ENCODE measurements around the gene TCF7L2.

The TCF7L2 gene

GRCh38 chr10:112949875-112950507 lies at the start of gene TCF7L2:
Gene TCF7L2, plus strand, starts transcription at chr10:112950247. Its CDS starts 510 bp downstream, at chr10:112950757.
- Mint-ChIP-seq H3K27ac (peak within 1 kb of the TSS; percentile 45), H3K9me3 (no peaks in the 10 kb centered on the region)

DNA sequence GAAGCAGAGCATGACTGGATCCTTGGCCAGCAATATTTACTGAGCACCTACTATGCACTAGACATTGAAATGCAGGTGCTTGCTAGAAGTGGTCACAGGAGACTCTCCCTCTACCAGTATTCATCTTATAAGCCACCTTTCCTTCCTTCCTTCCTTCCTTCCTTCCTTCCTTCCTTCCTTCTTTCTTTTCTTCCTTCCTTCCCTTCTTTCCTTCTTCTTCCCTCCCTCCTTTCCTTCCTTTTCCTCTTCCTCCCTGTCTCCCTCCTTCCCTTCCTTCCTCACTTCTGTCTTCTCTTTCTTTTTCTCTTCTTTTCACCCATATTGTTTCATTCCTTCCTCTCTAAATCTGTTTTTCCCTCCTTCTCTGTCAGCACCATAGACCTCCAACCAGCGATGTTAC lies 47.3 kb upstream of the TCF7L2 start:
- DNase-seq (ENCODE audit: low spot score in 2 of 2) (no peak), ATAC-seq (ENCODE audit: low read depth) (no peak)
- Mint-ChIP-seq H3K4me1 (no peaks in the 10 kb centered on the region), H3K36me3 (no peaks in the 10 kb centered on the region), H3K4me3 (no peak overlapping the region), H3K27me3 (peaks cover 2% of the 10 kb centered on the region), H3K27ac (no peak overlapping the region), H3K9me3 (no peaks in the 10 kb centered on the region)

More at GRCh38 chr10:112949875-112950507, at the start of gene TCF7L2:
- Mint-ChIP-seq H3K4me3 (peak within 1 kb of the TSS; percentile 92), H3K4me1 (peaks cover 13% of the 10 kb centered on the region), H3K27me3 (peaks cover 30% of the 10 kb centered on the region), H3K36me3 (no peaks in the 10 kb centered on the region)
- ATAC-seq (ENCODE audit: low read depth) (peak; percentile 61), DNase-seq (ENCODE audit: low spot score in 2 of 2) (peak in 1 of 2 donors; percentile 25)

DNA sequence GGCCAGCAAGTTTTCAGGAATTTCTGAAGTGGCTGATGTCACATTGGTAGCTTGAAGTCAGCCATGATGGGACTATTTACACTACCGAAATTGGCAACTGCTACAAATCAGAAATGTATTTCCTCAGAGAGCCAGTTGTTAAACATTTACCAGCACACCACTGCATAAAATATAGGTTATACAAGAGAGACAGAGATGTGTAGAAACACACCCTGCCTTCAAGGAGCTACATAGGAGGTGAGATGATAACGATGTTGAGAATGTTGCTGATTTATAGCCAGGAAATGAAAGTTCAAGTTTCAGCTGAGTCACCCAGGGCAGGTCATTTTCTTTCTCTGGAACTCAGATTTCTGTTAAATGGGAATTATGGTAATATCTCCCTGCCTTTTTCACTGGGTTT lies 46.0 kb upstream of the TCF7L2 start:
- Mint-ChIP-seq H3K4me3 (no peak overlapping the region), H3K27ac (no peak overlapping the region), H3K36me3 (no peaks in the 10 kb centered on the region), H3K9me3 (no peaks in the 10 kb centered on the region), H3K27me3 (peaks cover 2% of the 10 kb centered on the region), H3K4me1 (no peaks in the 10 kb centered on the region)
- ATAC-seq (ENCODE audit: low read depth) = no peak
- DNase-seq (ENCODE audit: low spot score in 2 of 2) = no peak

DNA sequence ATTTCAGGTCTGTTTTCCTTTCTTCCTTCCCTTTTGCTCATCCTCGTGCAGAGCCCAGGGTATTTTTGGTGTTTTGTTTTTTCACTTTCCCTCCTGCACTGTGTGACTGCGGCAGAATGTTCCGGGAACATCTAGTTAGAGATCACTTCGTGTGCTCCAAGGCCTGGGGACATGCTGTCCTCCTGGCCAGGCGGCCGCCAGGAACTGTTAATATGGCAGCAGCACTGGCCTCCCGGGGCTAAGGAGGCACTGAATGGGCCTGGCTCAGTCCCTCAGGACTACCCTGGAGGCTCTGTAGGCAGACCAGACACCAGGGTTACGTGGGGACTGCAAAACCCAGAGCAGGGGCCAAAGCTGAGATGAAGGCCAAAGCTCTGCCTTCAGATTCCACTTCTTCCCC lies 43.1 kb upstream of the TCF7L2 start:
- Mint-ChIP-seq H3K4me3 (no peak overlapping the region), H3K36me3 (no peaks in the 10 kb centered on the region), H3K4me1 (no peaks in the 10 kb centered on the region), H3K27me3 (peaks cover 2% of the 10 kb centered on the region), H3K27ac (no peak overlapping the region), H3K9me3 (no peaks in the 10 kb centered on the region)
- DNase-seq (ENCODE audit: low spot score in 2 of 2) = no peak
- ATAC-seq (ENCODE audit: low read depth) = no peak

DNA sequence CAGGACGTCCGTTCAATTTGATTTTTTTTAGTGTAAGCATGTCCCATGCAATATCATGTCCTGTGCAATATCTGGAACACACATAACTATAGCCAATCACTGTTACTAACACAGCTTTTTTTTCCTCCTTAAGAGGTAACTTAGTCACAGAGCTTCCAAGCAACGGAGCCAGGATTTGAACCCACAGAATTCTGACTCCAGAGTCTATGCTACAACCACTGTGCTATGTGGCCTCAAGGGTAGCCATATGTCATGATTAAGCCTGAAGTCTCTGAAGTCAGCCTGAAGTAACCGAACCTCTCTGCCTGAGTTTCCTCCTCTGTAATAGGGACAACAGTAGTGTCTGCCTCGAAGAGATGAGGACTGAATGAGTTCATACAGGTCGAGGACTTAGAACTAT lies 42.2 kb upstream of the TCF7L2 start:
- Mint-ChIP-seq H3K4me3 (no peak overlapping the region), H3K36me3 (no peaks in the 10 kb centered on the region), H3K27ac (no peak overlapping the region), H3K9me3 (peaks cover under 1% of the 10 kb centered on the region), H3K27me3 (peaks cover 1% of the 10 kb centered on the region), H3K4me1 (no peaks in the 10 kb centered on the region)
- DNase-seq (ENCODE audit: low spot score in 2 of 2) (no peak), ATAC-seq (ENCODE audit: low read depth) (no peak)

- H3K27me3 Mint-ChIP-seq = peaks cover 2% of the 10 kb centered on the region
- no peak for DNase-seq (ENCODE audit: low spot score in 2 of 2)
- H3K27ac Mint-ChIP-seq = no peak overlapping the region
- H3K4me3 Mint-ChIP-seq = no peak overlapping the region
- ATAC-seq (ENCODE audit: low read depth) = no peak
- peaks cover 1% of the 10 kb centered on the region for H3K9me3 Mint-ChIP-seq
- H3K4me1 Mint-ChIP-seq = no peaks in the 10 kb centered on the region
- H3K36me3 Mint-ChIP-seq = no peaks in the 10 kb centered on the region
Observed at GRCh38 chr10:112911206-112911605, 38.8 kb upstream of the TCF7L2 start.

DNA sequence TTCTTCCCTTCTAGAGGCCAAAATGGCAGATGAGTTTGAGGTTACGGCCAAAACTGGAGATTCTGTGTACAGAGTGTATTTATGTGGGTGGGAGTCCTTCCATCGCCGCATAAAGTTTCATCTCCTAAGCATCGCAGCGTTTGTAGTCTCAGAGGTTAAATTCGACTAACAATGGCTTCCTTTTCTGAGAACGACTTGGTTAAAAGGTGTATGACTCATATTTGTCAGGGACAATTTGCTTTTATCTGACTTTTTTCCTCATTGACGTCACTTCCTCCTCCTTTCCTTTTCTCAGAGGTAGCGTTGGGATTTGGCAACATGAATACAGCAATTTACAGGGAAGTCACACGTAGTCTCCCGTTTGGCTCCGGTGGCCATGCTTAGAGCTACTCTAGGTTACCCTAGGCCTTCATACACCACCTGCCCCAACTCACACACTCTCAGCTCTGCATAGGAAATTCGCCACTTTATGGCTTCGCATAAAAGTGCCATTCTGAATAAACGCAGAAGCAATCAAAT lies 37.6 kb upstream of the TCF7L2 start:
- Mint-ChIP-seq H3K36me3 (peaks cover 1% of the 10 kb centered on the region), H3K9me3 (peaks cover 1% of the 10 kb centered on the region), H3K27ac (no peak overlapping the region), H3K27me3 (peaks cover 4% of the 10 kb centered on the region), H3K4me3 (no peak overlapping the region), H3K4me1 (no peaks in the 10 kb centered on the region)
- ATAC-seq (ENCODE audit: low read depth) (no peak), DNase-seq (ENCODE audit: low spot score in 2 of 2) (no peak)

- Mint-ChIP-seq H3K36me3 (peaks cover 1% of the 10 kb centered on the region), H3K27me3 (peaks cover 4% of the 10 kb centered on the region), H3K9me3 (peaks cover 1% of the 10 kb centered on the region), H3K27ac (no peak overlapping the region), H3K4me3 (no peak overlapping the region), H3K4me1 (no peaks in the 10 kb centered on the region)
- DNase-seq (ENCODE audit: low spot score in 2 of 2) (no peak), ATAC-seq (ENCODE audit: low read depth) (no peak)
Observed at GRCh38 chr10:112913255-112913654, 36.8 kb upstream of the TCF7L2 start.

DNA sequence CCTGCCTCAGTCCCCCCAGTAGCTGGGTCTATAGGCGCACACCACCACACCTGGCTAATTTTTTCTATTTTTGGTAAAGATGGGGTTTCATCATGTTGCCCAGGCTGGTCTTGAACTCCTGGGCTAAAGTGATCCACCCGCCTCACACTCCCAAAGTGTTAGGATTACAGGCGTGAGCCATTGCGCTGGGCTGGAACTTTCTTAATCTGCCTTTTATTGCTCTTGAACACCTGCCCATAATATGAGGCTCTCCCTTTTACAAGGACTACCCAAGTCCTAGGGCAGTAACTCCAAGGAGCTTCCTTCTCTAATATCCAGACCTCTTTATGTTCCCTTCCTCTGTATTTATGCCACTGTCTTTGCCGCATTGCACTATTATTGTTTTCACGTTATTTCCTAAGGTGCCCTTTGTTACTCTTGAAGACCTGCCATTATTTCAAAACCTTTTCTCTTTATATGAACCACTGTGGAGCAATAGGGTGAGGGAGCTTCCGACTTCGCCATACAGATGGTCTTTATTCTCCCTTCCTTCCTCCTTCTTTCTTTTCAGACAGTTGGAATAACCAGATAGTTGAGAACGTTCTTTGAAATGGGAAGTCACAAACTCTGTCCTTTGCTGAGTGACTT lies 36.3 kb upstream of the TCF7L2 start:
- ATAC-seq (ENCODE audit: low read depth) (no peak), DNase-seq (ENCODE audit: low spot score in 2 of 2) (no peak)
- H3K4me3 Mint-ChIP-seq = no peak overlapping the region
- H3K9me3 Mint-ChIP-seq = peaks cover 1% of the 10 kb centered on the region
- no peaks in the 10 kb centered on the region for H3K4me1 Mint-ChIP-seq
- H3K27ac Mint-ChIP-seq = no peak overlapping the region
- H3K27me3 Mint-ChIP-seq = peaks cover 5% of the 10 kb centered on the region
- peaks cover 1% of the 10 kb centered on the region for H3K36me3 Mint-ChIP-seq

- Mint-ChIP-seq H3K27ac (no peak overlapping the region), H3K4me1 (no peaks in the 10 kb centered on the region)
Observed at GRCh38 chr10:112914288-112914952, 35.6 kb upstream of the TCF7L2 start.

DNA sequence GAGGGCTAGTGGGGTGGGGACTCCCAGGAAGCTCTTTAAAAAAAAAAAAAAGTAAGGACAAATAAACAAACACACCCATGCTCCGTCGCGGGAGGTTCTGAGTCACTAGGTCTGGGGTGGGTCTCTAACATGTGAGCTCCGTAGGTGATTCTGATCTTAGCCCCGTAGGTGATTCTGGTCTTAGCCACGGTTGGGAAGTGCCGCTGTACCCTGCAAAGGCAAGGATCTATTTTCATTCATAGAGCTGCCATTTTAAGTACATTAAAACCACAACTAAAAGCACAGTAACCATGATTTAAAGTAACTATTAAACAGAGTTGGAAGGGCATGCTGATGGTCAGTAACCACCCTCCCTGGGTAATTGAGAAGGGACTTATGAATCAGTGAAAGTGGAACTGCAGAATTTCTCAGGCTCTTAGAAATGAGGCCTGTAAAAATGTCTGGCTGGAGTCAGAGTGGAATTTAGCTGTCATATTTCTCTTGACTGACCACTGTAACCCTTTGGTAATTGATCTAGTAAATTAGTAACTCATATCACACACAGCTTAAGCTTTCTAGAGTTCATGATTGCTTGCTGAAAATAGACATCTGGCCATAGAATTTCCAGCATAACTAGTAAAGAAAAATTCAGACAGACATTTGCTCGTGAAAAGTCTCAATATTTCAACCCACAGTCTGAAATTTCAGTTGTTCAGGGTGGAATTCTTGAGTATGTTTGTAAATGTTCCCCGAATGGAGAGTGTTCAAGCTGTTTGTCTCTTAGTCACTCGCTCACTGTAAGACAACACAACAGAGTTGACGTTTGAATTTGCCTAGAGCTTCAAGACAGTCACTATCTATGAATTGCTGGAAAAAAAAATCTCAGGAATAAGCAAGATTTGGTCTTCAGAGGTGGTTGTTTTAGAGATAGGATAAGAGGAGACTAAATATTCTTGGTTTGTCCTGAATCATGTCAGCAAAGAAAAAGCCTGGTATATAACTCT lies 34.2 kb upstream of the TCF7L2 start:
- no peak for DNase-seq (ENCODE audit: low spot score in 2 of 2)
- peaks cover 10% of the 10 kb centered on the region for H3K27me3 Mint-ChIP-seq
- H3K27ac Mint-ChIP-seq = no peak overlapping the region
- H3K36me3 Mint-ChIP-seq = peaks cover 1% of the 10 kb centered on the region
- peaks cover 1% of the 10 kb centered on the region for H3K9me3 Mint-ChIP-seq
- no peaks in the 10 kb centered on the region for H3K4me1 Mint-ChIP-seq
- H3K4me3 Mint-ChIP-seq = no peak overlapping the region
- no peak for ATAC-seq (ENCODE audit: low read depth)

More at GRCh38 chr10:112914288-112914952, 35.6 kb upstream of the TCF7L2 start:
- peaks cover 1% of the 10 kb centered on the region for H3K36me3 Mint-ChIP-seq
- DNase-seq (ENCODE audit: low spot score in 2 of 2) (no peak), ATAC-seq (ENCODE audit: low read depth) (no peak)
- peaks cover 1% of the 10 kb centered on the region for H3K9me3 Mint-ChIP-seq
- no peak overlapping the region for H3K4me3 Mint-ChIP-seq
- peaks cover 8% of the 10 kb centered on the region for H3K27me3 Mint-ChIP-seq

GRCh38 chr10:112917681-112918080 lies 32.4 kb upstream of the TCF7L2 start:
- Mint-ChIP-seq H3K4me1 (no peaks in the 10 kb centered on the region), H3K27me3 (peaks cover 10% of the 10 kb centered on the region), H3K27ac (no peak overlapping the region), H3K9me3 (peaks cover 1% of the 10 kb centered on the region), H3K4me3 (no peak overlapping the region), H3K36me3 (peaks cover 1% of the 10 kb centered on the region)
- DNase-seq (ENCODE audit: low spot score in 2 of 2) (no peak), ATAC-seq (ENCODE audit: low read depth) (no peak)

DNA sequence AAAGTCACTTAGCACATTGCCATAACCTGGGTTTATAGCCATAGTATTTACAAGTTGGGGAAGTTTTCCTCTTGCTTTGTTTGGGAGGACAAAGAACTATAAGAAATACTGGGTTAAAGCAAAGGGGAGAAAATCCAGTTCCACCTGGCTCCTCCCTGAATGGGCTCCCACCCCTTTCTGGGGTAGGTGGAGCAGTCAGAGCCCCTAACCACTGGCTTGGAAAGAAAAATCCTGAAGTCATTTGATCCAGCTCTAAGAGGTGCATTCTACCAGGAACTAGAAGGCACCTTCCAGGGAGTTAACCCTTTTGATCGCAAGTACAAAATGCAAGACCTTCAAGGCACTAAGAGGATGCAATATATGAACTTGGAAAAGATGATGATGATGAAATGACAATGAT lies 31.3 kb upstream of the TCF7L2 start:
- Mint-ChIP-seq H3K27me3 (peaks cover 9% of the 10 kb centered on the region), H3K27ac (no peak overlapping the region), H3K9me3 (no peaks in the 10 kb centered on the region), H3K4me1 (no peaks in the 10 kb centered on the region), H3K4me3 (no peak overlapping the region), H3K36me3 (peaks cover 1% of the 10 kb centered on the region)
- ATAC-seq (ENCODE audit: low read depth) = no peak
- DNase-seq (ENCODE audit: low spot score in 2 of 2) = no peak
